Measurements from ENCODE around the gene STK16. TPM values are rescaled to one million over a fixed set of nuclear protein-coding genes. Genes with fewer than 3 reads are reported as not detected.
A peak's percentile ranks its signal among the peaks of the same experiment; 100 is the strongest.

The STK16 gene
- total and polyA plus RNA-seq, 2 of the 13 experiments (the other 11 are each of a cell fraction or from before 2014, with no cell fraction given) = 28.0 to 50.9 TPM

- 0 out of 2 replicates have a peak, but pooled peaks have one; percentile 23 for TF ChIP-seq ZNF367 (CRISPR knock-in tag; IDR thresholded peaks at IDR 0.05; ENCODE audit: borderline replicate concordance)
- TF ChIP-seq SALL2 (CRISPR knock-in tag; IDR thresholded peaks at IDR 0.05) = peak; percentile 63; the same call in 1 of the 2 replicates
- peak; percentile 38; the same call in 1 of the 2 replicates for TF ChIP-seq SNAPC2 (CRISPR knock-in tag; IDR thresholded peaks at IDR 0.05)
- TF ChIP-seq ZBED4 (CRISPR knock-in tag; IDR thresholded peaks at IDR 0.05; ENCODE audit: borderline replicate concordance) = peak; percentile 12; the same call in 1 of the 2 replicates
- no peak for TF ChIP-seq ZNF737 (CRISPR knock-in tag; IDR thresholded peaks at IDR 0.05; ENCODE audit: borderline replicate concordance)
- peak in 1 of 2 experiments; percentile 48; a peak in 1 of 4 replicates for TF ChIP-seq POLR2A (IDR thresholded peaks at IDR 0.05; ENCODE audit: insufficient read depth in 1 of 2, low read depth in 2 of 2, low read length in 2 of 2)
- 0 out of 2 replicates have a peak, but pooled peaks have one; percentile 38 for TF ChIP-seq ZNF510 (CRISPR knock-in tag; IDR thresholded peaks at IDR 0.05; ENCODE audit: low read depth)
- TF ChIP-seq PITX1 (CRISPR knock-in tag; IDR thresholded peaks at IDR 0.05) = peak; percentile 46; the same call in 1 of the 2 replicates
- peak; percentile 78; the same call in 1 of the 2 replicates for TF ChIP-seq ZNF343 (CRISPR knock-in tag; IDR thresholded peaks at IDR 0.05)
- TF ChIP-seq ZBTB7A (CRISPR knock-in tag; IDR thresholded peaks at IDR 0.05) = peak; percentile 62; the same call in 1 of the 2 replicates
- TF ChIP-seq POLR2AphosphoS5 (IDR thresholded peaks at IDR 0.05; ENCODE audit: low read depth, low read length) = peak; percentile 84
- peak; percentile 75; the same call in 1 of the 2 replicates for TF ChIP-seq ZNF891 (CRISPR knock-in tag; IDR thresholded peaks at IDR 0.05)
- peak; percentile 62; the same call in 1 of the 2 replicates for TF ChIP-seq ELF1 (CRISPR knock-in tag; IDR thresholded peaks at IDR 0.05)
- no peak for TF ChIP-seq LCORL (IDR thresholded peaks at IDR 0.05)
- peak; percentile 73 for TF ChIP-seq LCORL (CRISPR knock-in tag; IDR thresholded peaks at IDR 0.05)
- 0 out of 2 replicates have a peak, but pooled peaks have one; percentile 2 for TF ChIP-seq SMAD1 (CRISPR knock-in tag; IDR thresholded peaks at IDR 0.05; ENCODE audit: borderline replicate concordance, low read depth)
- no peak for TF ChIP-seq MLX (CRISPR knock-in tag; IDR thresholded peaks at IDR 0.05)
- TF ChIP-seq NFYB (CRISPR knock-in tag; IDR thresholded peaks at IDR 0.05) = peak; percentile 52
- TF ChIP-seq ZNF280D (CRISPR knock-in tag; IDR thresholded peaks at IDR 0.05) = 0 out of 2 replicates have a peak, but pooled peaks have one; percentile 46
These were observed 8.7 kb downstream of the STK16 start, which contains the start of gene TUBA4A (continued) for GRCh38 chr2:219253753-219254589.
